Naive thymus-derived CD4-positive, alpha-beta T cell (primary cell): Measurements from ENCODE around the gene SPAG16. TPM values are rescaled to one million over a fixed set of nuclear protein-coding genes. Genes with fewer than 3 reads are reported as not detected.

Experiments used
- ATAC-seq: fragments of 150-1000 bp; cut with Tn5 transposase; 2 replicates; pipeline ENCODE4 v1.10.0; 2021; ENCODE audit warnings: mild to moderate bottlenecking, moderate library complexity
- CTCF ChIA-PET: fragments of 350-600 bp; sonication (Branson Sonifier 250); formaldehyde crosslinking; loops from one replicate; lab custom pipeline; 2021; ENCODE audit warnings: antibody characterized with exemption; lab: Charles Lee
- POLR2A ChIA-PET: fragments of 350-600 bp; sonication (Branson Sonifier 250); formaldehyde crosslinking; loops from one replicate; lab custom pipeline; 2021; ENCODE audit warnings: antibody characterized with exemption, inconsistent platforms; lab: Charles Lee
- DNase-seq, 9 donors: peaks; one replicate each; pipeline versions ENCODE4 v3.0.0 to v3.0.0-alpha.2; 2020 to 2022; ENCODE audit warnings: mixed read lengths in 1 of 9
- H3K27ac ChIP-seq: one replicate; pipeline ENCODE4 v1.7.0; 2013; ENCODE audit warnings: mild to moderate bottlenecking, low read depth, low read length, moderate library complexity
- H3K27me3 ChIP-seq, 2 donors: one replicate each; pipeline ENCODE4 v1.7.0; 2013; ENCODE audit warnings: low read length in 2 of 2, mild to moderate bottlenecking in 2 of 2, moderate library complexity in 2 of 2; ENCODE audit not compliant: control insufficient read depth in 2 of 2, insufficient read depth in 2 of 2
- H3K36me3 ChIP-seq, 3 experiments: 1 replicate in 2 of 3; 2 replicates in 1 of 3; pipeline ENCODE4 v1.7.0; 2013; ENCODE audit warnings: low read length in 3 of 3, mild to moderate bottlenecking in 3 of 3, moderate library complexity in 1 of 3; ENCODE audit not compliant: insufficient read depth in 3 of 3, control insufficient read depth in 2 of 3
- H3K4me1 ChIP-seq, 2 donors: one replicate each; pipeline ENCODE4 v1.7.0; 2013; ENCODE audit warnings: low read length in 2 of 2, mild to moderate bottlenecking in 2 of 2, moderate library complexity in 1 of 2; ENCODE audit not compliant: control insufficient read depth in 2 of 2, insufficient read depth in 2 of 2
- H3K4me3 ChIP-seq: 2 replicates; pipeline ENCODE4 v1.7.0; 2013; ENCODE audit warnings: mild to moderate bottlenecking, low read length
- H3K9me3 ChIP-seq, 3 experiments: 1 replicate in 2 of 3; 2 replicates in 1 of 3; pipeline ENCODE4 v1.7.0; 2013; ENCODE audit warnings: low read length in 3 of 3; ENCODE audit not compliant: control insufficient read depth in 2 of 3
- H3K27ac Mint-ChIP-seq, 9 donors: one replicate each; pipeline ENCODE4 v1.8.0; 2020 to 2022; ENCODE audit warnings: mixed read lengths in 9 of 9, mild to moderate bottlenecking in 8 of 9, moderate library complexity in 5 of 9, inconsistent platforms in 2 of 9
- H3K27me3 Mint-ChIP-seq, 5 donors: one replicate each; pipeline ENCODE4 v1.8.0; 2021 to 2022; ENCODE audit warnings: mixed read lengths in 5 of 5, mild to moderate bottlenecking in 1 of 5
- H3K36me3 Mint-ChIP-seq, 5 donors: one replicate each; pipeline ENCODE4 v1.8.0; 2020 to 2022; ENCODE audit warnings: mixed read lengths in 5 of 5, mild to moderate bottlenecking in 3 of 5, inconsistent platforms in 1 of 5
- H3K4me1 Mint-ChIP-seq, 7 donors: one replicate each; pipeline ENCODE4 v1.8.0; 2020 to 2022; ENCODE audit warnings: mixed read lengths in 7 of 7, mild to moderate bottlenecking in 3 of 7, inconsistent platforms in 1 of 7
- H3K4me3 Mint-ChIP-seq, 10 donors: one replicate each; pipeline ENCODE4 v1.8.0; 2020 to 2022; ENCODE audit warnings: mild to moderate bottlenecking in 10 of 10, mixed read lengths in 10 of 10, moderate library complexity in 6 of 10, inconsistent platforms in 2 of 10
- H3K9me3 Mint-ChIP-seq, 11 donors: one replicate each; pipeline ENCODE4 v1.8.0; 2020 to 2022; ENCODE audit warnings: mixed read lengths in 11 of 11, mild to moderate bottlenecking in 4 of 11, inconsistent platforms in 1 of 11, moderate library complexity in 1 of 11
- intact Hi-C, 2 donors: fragments of 100-400 bp; cut with micrococcal nuclease; formaldehyde crosslinking; loops; one replicate each; pipeline ENCODE4 v1.15.1; 2023
- polyA plus RNA-seq, 2 donors: library from polyadenylated mRNA; unstranded; fragments of 300-500 nt; fragmentation: Illumina TruSeq; gene quantifications; one replicate each; pipeline ENCODE4 v1.2.3, GENCODE V29; 2021
- total RNA-seq, 6 experiments: library from RNA in 5 of 6; stranded (reverse) in 5 of 6; gene quantifications; 1 replicate in 5 of 6; 2 replicates in 1 of 6; pipeline ENCODE4 v1.2.3 and lab custom pipeline; 2021 to 2026

SPAG16 gene
- total and polyA plus RNA-seq, 7 experiments from 2014 or later, result 4.7 to 20.2 (median 7.4) TPM

- H3K4me3 Mint-ChIP-seq, result no peak overlapping the region
- Histone ChIP-seq H3K9me3 (no peaks in the 10 kb centered on the region), H3K27me3 (no peaks in the 10 kb centered on the region), H3K4me3 (no peak overlapping the region), H3K27ac (no peak overlapping the region), H3K4me1 (no peaks in the 10 kb centered on the region), H3K36me3 (no peaks in the 10 kb centered on the region)
- ChIA-PET POLR2A (no interaction called here), CTCF (no interaction called here)
- H3K36me3 Mint-ChIP-seq, result no peaks in the 10 kb centered on the region
- DNase-seq (no peak), ATAC-seq (no peak)
- intact Hi-C loops, result no loop called here
- H3K27ac Mint-ChIP-seq, result no peak overlapping the region
- no peaks in the 10 kb centered on the region for H3K27me3 Mint-ChIP-seq
- no peaks in the 10 kb centered on the region for H3K4me1 Mint-ChIP-seq
- no peaks in the 10 kb centered on the region for H3K9me3 Mint-ChIP-seq
Measured at GRCh38 chr2:214180071-214180470, 895.8 kb downstream of the SPAG16 start.

- no peak for ATAC-seq
- intact Hi-C loops, result no loop called here
Measured at GRCh38 chr2:214180686-214181085, 896.4 kb downstream of the SPAG16 start.

GRCh38 chr2:214184461-214184860 lies 900.2 kb downstream of the SPAG16 start:
- Histone ChIP-seq H3K4me1 (no peaks in the 10 kb centered on the region), H3K27ac (no peak overlapping the region), H3K4me3 (no peak overlapping the region), H3K9me3 (no peaks in the 10 kb centered on the region), H3K27me3 (no peaks in the 10 kb centered on the region), H3K36me3 (no peaks in the 10 kb centered on the region)
- Mint-ChIP-seq H3K9me3 (no peaks in the 10 kb centered on the region), H3K27ac (no peak overlapping the region), H3K27me3 (no peaks in the 10 kb centered on the region), H3K4me3 (no peak overlapping the region), H3K4me1 (no peaks in the 10 kb centered on the region), H3K36me3 (no peaks in the 10 kb centered on the region)
- POLR2A ChIA-PET, result no interaction called here
- no peak for ATAC-seq
- CTCF ChIA-PET, result no interaction called here
- intact Hi-C loops, result no loop called here
- no peak for DNase-seq

More at GRCh38 chr2:214180686-214181085, 896.4 kb downstream of the SPAG16 start:
- Histone ChIP-seq H3K4me3 (no peak overlapping the region), H3K36me3 (no peaks in the 10 kb centered on the region), H3K9me3 (no peaks in the 10 kb centered on the region), H3K4me1 (no peaks in the 10 kb centered on the region), H3K27me3 (no peaks in the 10 kb centered on the region), H3K27ac (no peak overlapping the region)
- no peak overlapping the region for H3K4me3 Mint-ChIP-seq
- no peak for DNase-seq
- POLR2A ChIA-PET, result no interaction called here
- no peaks in the 10 kb centered on the region for H3K4me1 Mint-ChIP-seq
- no peak overlapping the region for H3K27ac Mint-ChIP-seq
- H3K9me3 Mint-ChIP-seq, result no peaks in the 10 kb centered on the region
- H3K36me3 Mint-ChIP-seq, result no peaks in the 10 kb centered on the region
- CTCF ChIA-PET, result no interaction called here
- no peaks in the 10 kb centered on the region for H3K27me3 Mint-ChIP-seq

DNA sequence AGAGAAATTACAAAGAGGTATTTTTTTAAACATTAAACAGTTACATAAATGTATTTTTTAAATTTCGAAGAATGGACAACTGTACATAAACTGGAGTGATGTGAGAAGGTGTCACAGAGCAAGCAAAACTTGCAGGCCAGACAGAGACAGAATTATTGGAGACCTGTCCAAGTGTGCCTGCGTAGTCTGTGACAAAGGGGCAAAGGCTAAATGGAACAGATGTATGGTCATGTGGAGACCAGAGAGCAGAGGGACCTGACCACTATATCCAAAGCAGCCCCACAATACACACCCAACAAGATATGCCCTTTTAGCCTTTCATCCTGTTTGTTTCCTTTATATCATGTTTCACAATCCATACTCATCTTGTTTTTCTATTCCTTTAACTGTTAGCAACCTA lies 901.3 kb downstream of the SPAG16 start:
- ATAC-seq, result no peak
- DNase-seq, result no peak
- no peaks in the 10 kb centered on the region for H3K4me1 ChIP-seq
- ChIA-PET POLR2A (no interaction called here), CTCF (no interaction called here)
- Mint-ChIP-seq H3K27me3 (no peaks in the 10 kb centered on the region), H3K36me3 (no peaks in the 10 kb centered on the region), H3K27ac (no peak overlapping the region), H3K4me3 (no peak overlapping the region), H3K4me1 (no peaks in the 10 kb centered on the region), H3K9me3 (no peaks in the 10 kb centered on the region)
- H3K9me3 ChIP-seq, result no peaks in the 10 kb centered on the region
- intact Hi-C loops, result no loop called here
- H3K36me3 ChIP-seq, result no peaks in the 10 kb centered on the region
- H3K4me3 ChIP-seq, result no peak overlapping the region
- no peaks in the 10 kb centered on the region for H3K27me3 ChIP-seq
- no peak overlapping the region for H3K27ac ChIP-seq

GRCh38 chr2:214192711-214193110 lies 908.4 kb downstream of the SPAG16 start:
- Mint-ChIP-seq H3K4me3 (no peak overlapping the region), H3K9me3 (peaks cover 0 to 6% (median 0%) of the 10 kb centered on the region in 11 donors), H3K36me3 (no peaks in the 10 kb centered on the region), H3K4me1 (no peaks in the 10 kb centered on the region), H3K27me3 (no peaks in the 10 kb centered on the region), H3K27ac (no peak overlapping the region)
- H3K36me3 ChIP-seq, result no peaks in the 10 kb centered on the region
- H3K9me3 ChIP-seq, result no peaks in the 10 kb centered on the region
- no peak for ATAC-seq
- H3K27me3 ChIP-seq, result no peaks in the 10 kb centered on the region
- intact Hi-C loops, result no loop called here
- POLR2A ChIA-PET, result no interaction called here
- no peak for DNase-seq
- no peak overlapping the region for H3K27ac ChIP-seq
- H3K4me1 ChIP-seq, result no peaks in the 10 kb centered on the region
- no peak overlapping the region for H3K4me3 ChIP-seq
- CTCF ChIA-PET, result no interaction called here

GRCh38 chr2:214193943-214194342 lies 909.7 kb downstream of the SPAG16 start:
- H3K27ac Mint-ChIP-seq, result no peak overlapping the region
- DNase-seq, result no peak

GRCh38 chr2:214196260-214196659 lies 912.0 kb downstream of the SPAG16 start:
- Histone ChIP-seq H3K9me3 (no peaks in the 10 kb centered on the region), H3K4me3 (no peak overlapping the region), H3K4me1 (no peaks in the 10 kb centered on the region), H3K27ac (no peak overlapping the region), H3K27me3 (no peaks in the 10 kb centered on the region), H3K36me3 (no peaks in the 10 kb centered on the region)
- ATAC-seq (no peak), DNase-seq (no peak)
- Mint-ChIP-seq H3K4me1 (peaks cover 0 to 2% (median 0%) of the 10 kb centered on the region in 7 donors), H3K36me3 (no peaks in the 10 kb centered on the region), H3K27ac (no peak overlapping the region), H3K27me3 (no peaks in the 10 kb centered on the region), H3K4me3 (no peak overlapping the region), H3K9me3 (peaks cover 0 to 6% (median 0%) of the 10 kb centered on the region in 11 donors)
- ChIA-PET POLR2A (no interaction called here), CTCF (no interaction called here)
- intact Hi-C loops, result no loop called here

More at GRCh38 chr2:214193943-214194342, 909.7 kb downstream of the SPAG16 start:
- H3K4me3 ChIP-seq, result no peak overlapping the region
- no peaks in the 10 kb centered on the region for H3K9me3 ChIP-seq
- Mint-ChIP-seq H3K4me3 (no peak overlapping the region), H3K9me3 (peaks cover 0 to 6% (median 0%) of the 10 kb centered on the region in 11 donors), H3K4me1 (peaks cover 0 to 2% (median 0%) of the 10 kb centered on the region in 7 donors), H3K27me3 (no peaks in the 10 kb centered on the region), H3K36me3 (no peaks in the 10 kb centered on the region)
- no peaks in the 10 kb centered on the region for H3K36me3 ChIP-seq
- no peaks in the 10 kb centered on the region for H3K27me3 ChIP-seq
- CTCF ChIA-PET, result no interaction called here
- no peaks in the 10 kb centered on the region for H3K4me1 ChIP-seq
- intact Hi-C loops, result no loop called here
- no peak overlapping the region for H3K27ac ChIP-seq
- POLR2A ChIA-PET, result no interaction called here
- ATAC-seq, result no peak
